Loucy (cell line): Measurements from ENCODE around the gene FHIT.

ENCODE experiments used
- EZH2phosphoT487 ChIP-seq: fragments of 200-600 bp; IDR thresholded peaks from 2 replicates; pipeline ENCODE4 v1.6.1; 2018; ENCODE audit warnings: antibody characterized with exemption, mild to moderate bottlenecking, moderate library complexity, borderline replicate concordance
- TF ChIP-seq, protein P1 (sequence below): fragments of 200-600 bp; sonication (generic); conservative IDR thresholded peaks from 2 replicates; pipeline ENCODE4 v1.5.1; 2014; ENCODE audit warnings: mild to moderate bottlenecking, antibody characterized with exemption, low read length

- TF ChIP-seq, protein P1, sequence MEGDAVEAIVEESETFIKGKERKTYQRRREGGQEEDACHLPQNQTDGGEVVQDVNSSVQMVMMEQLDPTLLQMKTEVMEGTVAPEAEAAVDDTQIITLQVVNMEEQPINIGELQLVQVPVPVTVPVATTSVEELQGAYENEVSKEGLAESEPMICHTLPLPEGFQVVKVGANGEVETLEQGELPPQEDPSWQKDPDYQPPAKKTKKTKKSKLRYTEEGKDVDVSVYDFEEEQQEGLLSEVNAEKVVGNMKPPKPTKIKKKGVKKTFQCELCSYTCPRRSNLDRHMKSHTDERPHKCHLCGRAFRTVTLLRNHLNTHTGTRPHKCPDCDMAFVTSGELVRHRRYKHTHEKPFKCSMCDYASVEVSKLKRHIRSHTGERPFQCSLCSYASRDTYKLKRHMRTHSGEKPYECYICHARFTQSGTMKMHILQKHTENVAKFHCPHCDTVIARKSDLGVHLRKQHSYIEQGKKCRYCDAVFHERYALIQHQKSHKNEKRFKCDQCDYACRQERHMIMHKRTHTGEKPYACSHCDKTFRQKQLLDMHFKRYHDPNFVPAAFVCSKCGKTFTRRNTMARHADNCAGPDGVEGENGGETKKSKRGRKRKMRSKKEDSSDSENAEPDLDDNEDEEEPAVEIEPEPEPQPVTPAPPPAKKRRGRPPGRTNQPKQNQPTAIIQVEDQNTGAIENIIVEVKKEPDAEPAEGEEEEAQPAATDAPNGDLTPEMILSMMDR = peak; percentile 15; the same call in 1 of the 2 replicates
- no peak for TF ChIP-seq EZH2phosphoT487
Observed at GRCh38 chr3:60323180-60323579, 928.1 kb downstream of the FHIT start.
